GM21528 (cell line): Measurements from ENCODE around the gene JRKL.
"Not testable (repeated sequence)": the region's sequence is repeated elsewhere in the genome, so short reads cannot be mapped to it uniquely, and the experiment has no call there.

Source experiments
- ATAC-seq: cut with Tn5 transposase; IDR thresholded peaks from one replicate; pipeline ENCODE4 v1.9.1; 2021; ENCODE audit warnings: mild to moderate bottlenecking, moderate library complexity; ENCODE audit not compliant: unreplicated experiment, low FRiP score

The JRKL gene

DNA sequence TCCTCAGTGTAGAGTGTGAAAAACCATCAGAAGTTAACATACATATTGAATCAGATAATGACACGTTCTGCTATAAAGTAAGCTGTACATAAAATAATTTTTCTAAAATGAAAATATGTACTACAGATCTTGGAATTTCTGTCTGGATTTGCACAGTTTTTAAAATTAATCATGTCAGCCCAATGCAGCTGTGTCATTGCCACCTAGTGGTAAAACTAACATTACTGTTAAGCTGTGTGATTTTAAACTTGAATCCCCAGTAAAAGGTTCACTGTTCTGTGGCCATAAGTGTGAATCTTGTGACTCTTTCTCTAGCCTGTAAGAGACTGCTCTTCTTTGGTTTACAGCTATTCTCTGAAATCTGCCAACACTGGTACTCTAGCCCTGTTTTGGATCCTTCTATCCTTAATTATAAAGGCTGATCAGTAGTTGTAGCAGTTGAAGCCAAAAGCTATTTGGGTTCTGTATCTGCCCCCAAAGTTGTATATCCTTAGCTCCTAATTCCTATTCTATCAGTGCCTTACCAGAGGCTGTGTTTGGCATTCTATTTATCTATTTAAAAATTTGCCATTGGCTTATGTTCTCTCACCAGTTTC lies 4.0 kb downstream of the JRKL start:
- ATAC-seq: no peak

DNA sequence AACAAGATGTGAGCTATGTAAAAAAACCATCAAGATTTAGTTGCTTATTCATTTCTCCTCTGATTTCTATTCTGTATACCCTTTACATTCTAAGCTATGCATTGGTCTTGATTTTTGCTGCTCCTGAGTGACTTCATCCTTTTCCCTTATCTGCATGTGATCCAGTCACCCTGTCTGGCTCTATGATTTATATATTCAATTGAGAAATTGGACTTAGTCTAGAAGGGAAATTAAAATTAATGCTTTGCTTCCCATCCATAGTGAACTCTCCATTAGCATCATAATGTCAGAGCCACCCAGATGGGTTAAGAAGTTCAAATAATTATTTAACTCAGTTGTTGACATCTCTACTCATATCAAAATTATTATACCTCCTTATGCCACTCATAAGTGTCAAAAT lies 5.0 kb downstream of the JRKL start:
- no peak for ATAC-seq

DNA sequence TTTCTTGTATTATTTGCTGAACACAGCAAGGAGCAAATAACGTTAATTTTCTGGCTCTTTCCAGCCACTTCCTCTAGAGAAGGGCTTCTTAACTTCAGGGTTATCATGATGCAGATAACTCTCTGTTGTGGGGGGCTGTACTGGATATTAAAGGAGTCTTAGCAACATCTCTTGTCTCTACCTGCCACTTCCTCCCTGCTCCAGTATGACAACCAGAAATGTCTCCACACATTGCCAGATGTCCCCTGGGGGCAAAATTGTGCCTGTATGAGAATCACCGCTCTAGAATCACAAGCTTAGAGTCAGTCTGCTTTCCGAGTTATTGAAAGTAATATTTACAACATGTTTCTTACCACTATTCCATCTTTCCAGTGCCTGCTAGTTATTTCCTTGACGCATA lies 6.8 kb downstream of the JRKL start:
- ATAC-seq: no peak

DNA sequence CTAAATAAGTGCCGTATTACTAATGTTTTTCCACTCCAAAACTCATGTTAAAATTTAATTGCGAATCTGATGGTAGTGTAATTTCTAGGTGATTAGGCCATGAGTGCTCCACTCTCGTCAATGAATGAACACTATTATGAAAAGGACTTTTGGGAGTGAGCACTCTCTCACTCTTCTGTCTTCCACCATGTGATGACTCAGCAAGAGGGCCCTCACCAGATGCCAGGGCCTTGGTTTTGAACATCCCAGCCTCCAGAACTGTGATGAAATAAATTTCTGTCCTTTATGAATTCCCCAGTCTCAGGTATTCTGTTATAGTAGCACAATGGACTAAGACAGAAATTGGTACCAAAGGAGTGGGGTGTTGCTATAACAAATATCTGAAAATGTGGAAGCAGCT lies 8.1 kb downstream of the JRKL start:
- no peak for ATAC-seq

DNA sequence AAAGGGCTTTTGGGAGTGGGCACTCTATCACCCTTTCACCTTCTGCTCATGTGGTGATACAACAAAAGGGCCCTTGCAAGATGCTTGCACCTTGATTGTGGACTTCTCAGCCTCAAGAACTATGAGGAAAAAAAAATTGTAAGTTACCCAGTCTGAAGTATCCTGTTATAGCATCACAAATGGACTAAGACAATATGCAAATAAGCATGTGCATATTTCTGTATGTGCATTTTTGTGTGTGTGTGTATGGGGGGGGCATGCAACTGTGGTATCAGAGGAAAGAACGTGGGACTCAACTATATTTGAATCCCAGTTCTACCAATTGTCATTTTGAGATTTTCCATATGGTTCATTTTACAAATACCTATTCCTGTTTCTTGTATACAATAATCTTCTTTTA lies 10.9 kb downstream of the JRKL start:
- no peak for ATAC-seq

DNA sequence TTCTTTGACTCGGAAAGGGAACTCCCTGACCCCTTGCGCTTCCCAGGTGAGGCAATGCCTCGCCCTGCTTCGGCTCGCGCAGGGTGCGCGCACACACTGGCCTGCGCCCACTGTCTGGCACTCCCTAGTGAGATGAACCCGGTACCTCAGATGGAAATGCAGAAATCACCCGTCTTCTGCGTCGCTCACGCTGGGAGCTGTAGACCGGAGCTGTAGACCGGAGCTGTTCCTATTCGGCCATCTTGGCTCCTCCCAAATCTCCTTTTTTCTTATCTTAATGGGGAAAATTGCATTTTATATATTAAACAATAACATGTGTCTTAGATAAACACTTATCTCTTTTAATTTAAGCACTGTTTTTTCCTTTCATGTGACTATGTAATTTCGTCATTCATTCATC lies 21.6 kb downstream of the JRKL start:
- not testable (repeated sequence) for ATAC-seq

DNA sequence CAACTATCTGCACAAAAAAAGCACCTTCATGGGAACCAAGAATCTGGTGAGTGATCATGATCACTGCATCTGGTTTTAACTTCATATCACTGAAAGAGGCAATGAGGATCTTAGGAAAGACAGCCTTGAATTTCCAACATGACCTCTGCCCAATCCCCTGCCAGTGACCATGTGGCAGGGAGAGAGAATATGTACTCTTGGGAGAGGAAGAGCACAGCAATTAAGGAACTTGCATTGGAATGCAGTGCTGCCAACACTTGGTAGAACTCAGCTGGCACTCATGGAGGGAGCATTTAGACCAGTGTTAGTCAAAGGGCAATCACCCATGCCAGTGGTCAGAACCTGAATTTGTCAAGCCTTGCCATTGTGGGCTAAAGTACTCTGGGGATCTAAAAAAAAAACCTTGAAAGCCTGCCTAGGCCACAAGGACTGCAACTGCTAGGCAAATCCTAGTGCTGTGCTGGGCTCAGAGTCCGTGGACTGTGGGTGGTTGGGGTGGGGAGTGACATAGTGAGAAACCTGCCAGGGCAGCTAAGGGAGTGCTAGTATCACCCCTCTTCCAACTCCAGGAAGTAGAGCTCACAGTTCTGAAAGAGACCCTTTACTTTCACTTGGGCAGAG lies 23.1 kb downstream of the JRKL start:
- ATAC-seq: no peak

DNA sequence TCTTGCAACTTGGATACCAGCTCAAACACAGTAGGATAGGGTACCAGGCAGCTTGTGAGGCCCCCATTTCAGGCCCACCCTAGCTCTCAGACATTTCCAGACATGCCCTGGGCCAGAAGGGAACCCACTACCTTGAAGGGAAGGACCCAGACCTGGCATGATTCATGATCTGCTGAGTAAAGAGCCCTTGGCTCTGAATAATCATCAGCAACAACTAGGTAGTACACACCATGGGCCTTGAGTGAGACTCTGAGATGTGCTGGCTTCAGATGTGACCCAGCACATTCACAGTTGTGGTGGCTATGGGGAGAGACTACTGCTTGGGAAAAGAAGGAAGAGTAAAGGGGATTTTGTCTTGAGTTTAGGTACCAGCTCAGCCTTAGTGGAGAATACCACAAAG lies 23.6 kb downstream of the JRKL start:
- ATAC-seq: no peak

DNA sequence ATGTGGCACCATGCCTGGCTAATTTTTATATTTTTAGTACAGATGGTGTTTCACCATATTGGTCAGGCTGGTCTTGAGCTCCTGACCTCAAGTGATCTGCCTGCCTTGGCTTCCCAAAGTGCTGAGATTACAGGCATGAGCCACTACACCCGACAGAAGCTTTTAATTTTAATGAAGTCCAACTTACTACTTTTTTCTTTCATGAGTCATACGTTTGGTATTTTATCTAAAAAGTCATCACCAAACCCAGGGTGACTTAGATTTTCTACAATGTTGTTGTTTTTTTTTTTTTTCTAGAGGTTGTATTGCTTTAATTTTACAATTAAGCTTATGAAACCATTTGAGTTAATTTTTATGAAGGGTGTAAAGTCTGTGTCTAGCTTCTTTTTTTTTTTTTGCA lies 34.9 kb downstream of the JRKL start:
- ATAC-seq: no peak

DNA sequence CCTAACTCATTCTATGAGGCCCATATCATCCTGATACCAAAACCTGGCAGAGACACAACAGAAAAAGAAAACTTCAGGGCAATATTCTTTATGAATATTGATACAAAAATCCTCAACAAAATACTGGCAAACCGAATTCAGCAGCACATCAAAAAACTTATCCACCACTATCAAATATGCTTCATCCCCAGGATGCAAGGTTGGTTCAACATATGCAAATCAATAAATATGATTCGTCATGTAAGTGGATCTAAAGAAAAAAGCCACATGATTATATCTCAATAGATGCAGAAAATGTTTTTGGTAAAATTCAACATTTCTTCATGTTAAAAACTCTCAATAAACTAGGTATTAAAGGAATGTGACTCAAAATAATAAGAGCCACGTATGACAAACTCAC lies 40.9 kb downstream of the JRKL start:
- ATAC-seq: no peak

DNA sequence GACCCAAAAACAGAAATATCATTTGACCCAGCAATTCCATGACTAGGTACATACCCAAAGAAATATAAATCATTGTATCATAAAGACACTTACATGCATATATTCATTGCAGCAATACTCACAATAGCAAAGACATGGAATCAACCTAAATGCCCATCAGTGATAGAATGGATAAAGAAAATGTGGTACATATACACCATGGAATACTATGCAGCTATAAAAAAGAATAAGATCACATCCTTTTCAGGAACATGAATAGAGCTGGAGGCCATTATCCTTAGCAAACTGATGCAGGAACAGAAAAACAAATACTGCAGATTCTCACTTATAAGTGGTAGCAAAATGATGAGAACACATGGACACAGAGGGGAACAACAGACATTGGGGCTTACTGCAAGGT lies 42.8 kb downstream of the JRKL start:
- ATAC-seq: not testable (repeated sequence)
